ENCODE data around the gene CD82. TPM values are rescaled to one million over a fixed set of nuclear protein-coding genes. Genes with fewer than 3 reads are reported as not detected.

CD82 gene
- total RNA-seq, 3 donors from 2014 or later = 27.2 to 43.2 (median 29.6) TPM

DNA sequence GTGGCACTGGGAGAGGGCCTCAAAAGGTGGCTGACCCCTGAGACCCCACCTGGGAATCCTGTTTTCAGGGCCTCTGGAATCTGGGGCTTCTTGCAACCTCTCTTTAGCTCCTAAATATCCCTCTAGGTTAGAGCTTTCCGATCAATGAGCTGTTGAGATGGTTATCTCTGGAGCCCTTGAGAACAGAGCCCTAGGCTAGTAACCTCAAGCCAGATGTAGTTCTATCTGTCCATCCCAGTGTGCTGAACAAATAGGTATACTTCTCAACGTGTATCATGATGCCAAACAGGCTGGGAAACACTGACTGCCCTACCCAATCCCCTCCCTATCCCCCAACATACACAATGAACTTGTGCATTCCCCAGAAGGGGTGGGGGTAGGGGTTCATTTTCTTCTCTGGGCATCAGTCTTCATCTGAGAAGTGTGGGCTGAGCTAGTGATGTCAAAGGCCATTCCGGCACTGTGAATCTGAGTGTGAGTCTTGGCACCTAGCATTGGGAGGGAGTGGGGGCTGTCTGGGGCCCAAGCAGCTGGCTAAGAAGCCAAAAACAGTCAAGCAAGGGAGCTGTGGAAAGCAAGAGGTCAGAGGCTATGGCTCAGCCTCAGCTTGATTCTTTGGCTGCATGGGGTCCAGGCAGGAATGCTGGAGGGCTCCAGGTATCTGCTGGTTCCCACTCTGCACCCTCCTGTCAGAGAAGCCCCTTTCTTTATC lies 17.3 kb downstream of the CD82 start:
- H3K9me3 ChIP-seq = no peaks in the 10 kb centered on the region
- TF ChIP-seq, protein P1, sequence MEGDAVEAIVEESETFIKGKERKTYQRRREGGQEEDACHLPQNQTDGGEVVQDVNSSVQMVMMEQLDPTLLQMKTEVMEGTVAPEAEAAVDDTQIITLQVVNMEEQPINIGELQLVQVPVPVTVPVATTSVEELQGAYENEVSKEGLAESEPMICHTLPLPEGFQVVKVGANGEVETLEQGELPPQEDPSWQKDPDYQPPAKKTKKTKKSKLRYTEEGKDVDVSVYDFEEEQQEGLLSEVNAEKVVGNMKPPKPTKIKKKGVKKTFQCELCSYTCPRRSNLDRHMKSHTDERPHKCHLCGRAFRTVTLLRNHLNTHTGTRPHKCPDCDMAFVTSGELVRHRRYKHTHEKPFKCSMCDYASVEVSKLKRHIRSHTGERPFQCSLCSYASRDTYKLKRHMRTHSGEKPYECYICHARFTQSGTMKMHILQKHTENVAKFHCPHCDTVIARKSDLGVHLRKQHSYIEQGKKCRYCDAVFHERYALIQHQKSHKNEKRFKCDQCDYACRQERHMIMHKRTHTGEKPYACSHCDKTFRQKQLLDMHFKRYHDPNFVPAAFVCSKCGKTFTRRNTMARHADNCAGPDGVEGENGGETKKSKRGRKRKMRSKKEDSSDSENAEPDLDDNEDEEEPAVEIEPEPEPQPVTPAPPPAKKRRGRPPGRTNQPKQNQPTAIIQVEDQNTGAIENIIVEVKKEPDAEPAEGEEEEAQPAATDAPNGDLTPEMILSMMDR (IDR thresholded peaks at IDR 0.05) = no peak
- H3K4me3 ChIP-seq = no peak overlapping the region
- ATAC-seq (no peak), DNase-seq (no peak)
- intact Hi-C loops (cut with DNase I, micrococcal nuclease) = no loop called here
- peaks cover 10% of the 10 kb centered on the region for H3K4me1 ChIP-seq (ENCODE audit: low read depth)
- no peaks in the 10 kb centered on the region for H3K36me3 ChIP-seq (ENCODE audit: low read depth)

- Histone ChIP-seq H3K4me3 (no peak overlapping the region), H3K36me3 (ENCODE audit: low read depth) (no peaks in the 10 kb centered on the region), H3K4me1 (ENCODE audit: low read depth) (peaks cover 10% of the 10 kb centered on the region), H3K9me3 (no peaks in the 10 kb centered on the region)
- TF ChIP-seq, protein P1 (IDR thresholded peaks at IDR 0.05) = no peak
- no peak for ATAC-seq
- intact Hi-C loops (cut with DNase I, micrococcal nuclease) = no loop called here
- DNase-seq = no peak
These were observed 17.8 kb downstream of the CD82 start for GRCh38 chr11:44583353-44583669.

DNA sequence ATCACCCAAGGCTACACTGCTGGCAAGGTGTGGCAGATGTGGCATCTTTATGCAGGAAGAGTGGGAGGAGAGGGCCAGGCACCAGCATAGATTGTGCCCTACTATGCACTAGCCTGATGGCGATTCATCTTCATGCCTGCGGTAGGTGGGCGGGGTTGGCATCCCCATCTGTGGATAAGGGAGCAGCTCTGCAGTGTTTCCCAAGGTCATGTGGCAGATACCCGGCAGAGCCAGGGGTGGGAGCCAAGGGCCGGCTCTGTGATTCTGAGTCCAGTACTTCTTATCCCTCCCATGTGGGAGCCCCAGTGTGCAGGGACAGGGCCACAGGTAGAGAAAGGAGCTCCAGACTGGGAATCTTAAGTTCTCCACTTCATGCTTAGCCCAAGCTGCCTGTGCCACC lies 20.0 kb downstream of the CD82 start:
- intact Hi-C loops (cut with DNase I, micrococcal nuclease) = no loop called here
- ATAC-seq = no peak
- no peak overlapping the region for H3K4me3 ChIP-seq
- DNase-seq = no peak
- H3K9me3 ChIP-seq = no peaks in the 10 kb centered on the region
- TF ChIP-seq, protein P1 (IDR thresholded peaks at IDR 0.05) = no peak
- H3K4me1 ChIP-seq (ENCODE audit: low read depth) = peaks cover 10% of the 10 kb centered on the region
- H3K36me3 ChIP-seq (ENCODE audit: low read depth) = no peaks in the 10 kb centered on the region

- no peak for DNase-seq
- H3K4me1 ChIP-seq (ENCODE audit: low read depth) = peaks cover 7% of the 10 kb centered on the region
- H3K9me3 ChIP-seq = no peaks in the 10 kb centered on the region
These were observed 23.8 kb downstream of the CD82 start for GRCh38 chr11:44589301-44589700.

GRCh38 chr11:44590769-44591168 lies 25.3 kb downstream of the CD82 start:
- intact Hi-C loops (cut with DNase I, micrococcal nuclease) = no loop called here
- no peak overlapping the region for H3K4me3 ChIP-seq
- TF ChIP-seq, protein P1 (IDR thresholded peaks at IDR 0.05) = no peak
- no peaks in the 10 kb centered on the region for H3K4me1 ChIP-seq (ENCODE audit: low read depth)
- H3K9me3 ChIP-seq = no peaks in the 10 kb centered on the region
- H3K36me3 ChIP-seq (ENCODE audit: low read depth) = no peaks in the 10 kb centered on the region
- DNase-seq (no peak), ATAC-seq (no peak)

More at GRCh38 chr11:44589301-44589700, 23.8 kb downstream of the CD82 start:
- intact Hi-C loops (cut with DNase I, micrococcal nuclease) = no loop called here
- TF ChIP-seq, protein P1 (IDR thresholded peaks at IDR 0.05) = no peak
- H3K36me3 ChIP-seq (ENCODE audit: low read depth) = no peaks in the 10 kb centered on the region
- ATAC-seq = no peak
- H3K4me3 ChIP-seq = no peak overlapping the region

DNA sequence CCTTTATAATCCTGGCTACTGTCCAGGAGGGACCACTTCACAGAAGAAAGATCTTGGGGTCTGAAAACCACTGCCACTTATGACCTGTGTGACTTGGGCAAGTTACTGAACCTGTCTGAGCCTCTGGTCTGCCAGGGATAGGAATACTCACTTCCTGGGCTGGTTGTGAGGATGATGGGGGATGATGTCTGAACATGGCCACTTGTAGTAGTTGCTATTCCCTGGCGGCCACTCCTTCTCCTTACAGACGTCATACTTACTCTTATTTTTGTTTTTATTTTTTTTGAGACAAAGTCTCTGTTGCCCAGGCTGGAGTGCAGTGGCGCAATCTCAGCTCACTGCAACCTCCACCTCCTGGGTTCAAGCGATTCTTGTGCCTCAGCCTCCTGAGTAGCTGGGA lies 26.1 kb downstream of the CD82 start:
- peaks cover 4% of the 10 kb centered on the region for H3K4me1 ChIP-seq (ENCODE audit: low read depth)
- H3K36me3 ChIP-seq (ENCODE audit: low read depth) = no peaks in the 10 kb centered on the region
- no peak for ATAC-seq
- no peak for DNase-seq
- intact Hi-C loops (cut with DNase I, micrococcal nuclease) = no loop called here
- TF ChIP-seq, protein P1 (IDR thresholded peaks at IDR 0.05) = no peak
- no peaks in the 10 kb centered on the region for H3K9me3 ChIP-seq
- no peak overlapping the region for H3K4me3 ChIP-seq
